Fibroblast of the aortic adventitia (primary cell): Measurements from ENCODE around the gene CUL5. TPM values are rescaled to one million over a fixed set of nuclear protein-coding genes. Genes with fewer than 3 reads are reported as not detected.
"Not testable (repeated sequence)": the region's sequence is repeated elsewhere in the genome, so short reads cannot be mapped to it uniquely, and the experiment has no call there.

ENCODE experiments used
- DNase-seq: peaks from one replicate; pipeline ENCODE4 v3.0.0-alpha.2; 2010; ENCODE audit warnings: low read depth
- H3K4me3 ChIP-seq: 2 replicates; pipeline ENCODE4 v1.5.1; 2011; ENCODE audit warnings: low read depth, mild to moderate bottlenecking, control low read depth, low read length, moderate library complexity
- total RNA-seq: library from RNA; depleted of rRNA; stranded (reverse); fragments of >200 nt; gene quantifications from 2 replicates; pipeline ENCODE4 v1.2.3, GENCODE V29; 2012; ENCODE audit warnings: low replicate concordance
- TF ChIP-seq, protein P1 (sequence below): IDR thresholded peaks from 2 replicates; pipeline ENCODE4 v1.5.1; 2011; ENCODE audit warnings: mild to moderate bottlenecking, low read length, control low read depth, inconsistent platforms; ENCODE audit not compliant: insufficient read depth

CUL5 gene
- total RNA-seq, 1 donor, result 39.1 TPM

DNA sequence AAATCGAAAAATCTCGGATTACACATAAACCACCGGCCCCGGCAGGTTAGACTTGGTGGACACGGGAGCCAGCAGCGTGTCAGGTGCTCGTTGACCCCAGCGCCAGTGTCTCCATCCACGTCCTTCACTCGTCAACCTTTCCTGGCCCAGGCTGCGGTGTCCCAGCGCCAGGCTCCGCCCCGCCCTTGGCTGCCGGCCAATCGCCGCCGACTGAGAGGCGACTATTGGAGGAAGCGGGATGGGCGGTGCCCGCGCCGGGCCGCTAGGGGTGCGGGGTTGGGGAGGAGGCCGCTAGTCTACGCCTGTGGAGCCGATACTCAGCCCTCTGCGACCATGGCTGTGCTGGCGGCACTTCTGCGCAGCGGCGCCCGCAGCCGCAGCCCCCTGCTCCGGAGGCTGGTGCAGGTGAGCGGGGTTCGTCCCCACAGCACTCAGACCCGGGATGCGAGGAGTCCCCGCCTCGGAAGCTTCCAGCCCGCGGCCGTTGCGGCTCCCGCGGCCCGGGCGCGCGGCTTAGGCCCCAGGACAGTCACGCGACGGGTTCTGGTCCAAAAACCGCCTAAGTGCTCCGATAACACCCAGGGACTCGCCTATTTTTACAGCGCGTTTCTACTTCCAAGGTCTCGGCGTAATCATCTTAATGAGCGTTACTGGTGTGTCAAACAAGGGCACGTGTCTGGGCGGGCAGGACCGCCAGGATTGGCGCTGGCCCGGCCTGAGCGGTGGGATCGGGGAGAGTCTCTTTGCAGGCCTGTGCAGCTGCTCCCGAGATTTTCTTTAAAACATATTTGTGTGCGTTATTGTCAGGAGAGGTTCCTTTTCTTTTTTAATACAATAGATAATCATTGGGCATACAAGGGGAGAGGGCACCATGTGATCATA lies 112.8 kb downstream of the CUL5 start, which contains the start of gene ACAT1:
Gene ACAT1, plus strand, starts transcription at position 294 of the 882 bp plus-strand sequence. Its CDS starts 40 bp downstream, at position 334.
- DNase-seq, result peak; percentile 86
- TF ChIP-seq, protein P1, sequence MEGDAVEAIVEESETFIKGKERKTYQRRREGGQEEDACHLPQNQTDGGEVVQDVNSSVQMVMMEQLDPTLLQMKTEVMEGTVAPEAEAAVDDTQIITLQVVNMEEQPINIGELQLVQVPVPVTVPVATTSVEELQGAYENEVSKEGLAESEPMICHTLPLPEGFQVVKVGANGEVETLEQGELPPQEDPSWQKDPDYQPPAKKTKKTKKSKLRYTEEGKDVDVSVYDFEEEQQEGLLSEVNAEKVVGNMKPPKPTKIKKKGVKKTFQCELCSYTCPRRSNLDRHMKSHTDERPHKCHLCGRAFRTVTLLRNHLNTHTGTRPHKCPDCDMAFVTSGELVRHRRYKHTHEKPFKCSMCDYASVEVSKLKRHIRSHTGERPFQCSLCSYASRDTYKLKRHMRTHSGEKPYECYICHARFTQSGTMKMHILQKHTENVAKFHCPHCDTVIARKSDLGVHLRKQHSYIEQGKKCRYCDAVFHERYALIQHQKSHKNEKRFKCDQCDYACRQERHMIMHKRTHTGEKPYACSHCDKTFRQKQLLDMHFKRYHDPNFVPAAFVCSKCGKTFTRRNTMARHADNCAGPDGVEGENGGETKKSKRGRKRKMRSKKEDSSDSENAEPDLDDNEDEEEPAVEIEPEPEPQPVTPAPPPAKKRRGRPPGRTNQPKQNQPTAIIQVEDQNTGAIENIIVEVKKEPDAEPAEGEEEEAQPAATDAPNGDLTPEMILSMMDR, result peak; percentile 36
- H3K4me3 ChIP-seq, result peak within 1 kb of the TSS; percentile 84

- DNase-seq, result peak; percentile 65
- TF ChIP-seq, protein P1, result no peak
- H3K4me3 ChIP-seq, result peak overlapping the region; percentile 84
These were observed 113.5 kb downstream of the CUL5 start for GRCh38 chr11:108122166-108122628.

DNA sequence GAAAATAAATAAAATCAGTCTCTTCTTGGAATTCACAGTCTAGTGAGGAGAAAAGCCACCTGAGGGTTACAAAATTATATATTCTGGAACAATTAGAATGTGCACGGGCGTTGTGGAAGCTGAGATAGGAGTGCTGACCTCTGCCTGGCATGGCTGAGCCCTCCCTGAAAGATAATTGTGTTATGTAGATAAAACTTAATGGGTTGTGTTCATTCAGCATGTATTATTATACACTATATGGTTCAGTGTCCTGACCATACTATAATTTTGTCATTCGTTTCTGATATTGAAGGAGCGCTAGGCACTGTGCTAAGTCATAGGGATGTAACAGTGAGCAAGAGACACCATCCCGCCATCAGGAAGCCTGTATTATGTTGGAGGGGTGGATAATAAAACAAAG lies 116.4 kb downstream of the CUL5 start:
- DNase-seq, result no peak
- no peak overlapping the region for H3K4me3 ChIP-seq
- TF ChIP-seq, protein P1, result no peak

DNA sequence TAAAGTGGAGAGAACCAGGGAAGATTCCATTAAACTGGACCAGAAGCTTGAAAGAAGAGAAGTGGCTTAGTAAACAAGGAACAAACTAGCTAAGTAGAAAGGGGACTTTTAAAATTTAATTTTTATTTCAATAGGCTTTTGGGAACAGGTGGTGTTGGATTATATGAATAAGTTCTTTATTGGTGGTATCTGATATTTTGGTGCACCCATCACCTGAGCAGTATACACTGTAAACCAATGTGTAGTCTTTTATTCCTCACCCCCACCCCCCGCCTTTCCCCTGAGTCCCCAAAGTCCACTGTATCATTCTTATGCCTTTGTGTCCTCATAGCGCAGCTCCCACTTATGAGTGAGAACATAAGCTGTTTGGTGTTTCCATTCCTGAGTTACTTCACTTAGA lies 120.1 kb downstream of the CUL5 start:
- no peak overlapping the region for H3K4me3 ChIP-seq
- DNase-seq, result no peak
- TF ChIP-seq, protein P1, result no peak

- DNase-seq, result no peak
- TF ChIP-seq, protein P1, result no peak
- no peak overlapping the region for H3K4me3 ChIP-seq
These were observed 123.3 kb downstream of the CUL5 start for GRCh38 chr11:108131993-108132392.

GRCh38 chr11:108132993-108133538 lies 124.4 kb downstream of the CUL5 start:
- DNase-seq, H3K4me3 ChIP-seq: not testable (repeated sequence)

GRCh38 chr11:108135845-108136544 lies 127.3 kb downstream of the CUL5 start:
- TF ChIP-seq, protein P1, result peak; percentile 13
- H3K4me3 ChIP-seq, result no peak overlapping the region
- DNase-seq, result peak; percentile 51
